GM21737 (cell line): Measurements from ENCODE around the gene RCBTB2.
"Not testable (repeated sequence)": the region's sequence is repeated elsewhere in the genome, so short reads cannot be mapped to it uniquely, and the experiment has no call there.

Source experiments
- ATAC-seq: cut with Tn5 transposase; IDR thresholded peaks from one replicate; pipeline ENCODE4 v1.9.1; 2021; ENCODE audit warnings: mild to moderate bottlenecking, moderate library complexity; ENCODE audit not compliant: unreplicated experiment

The RCBTB2 gene

DNA sequence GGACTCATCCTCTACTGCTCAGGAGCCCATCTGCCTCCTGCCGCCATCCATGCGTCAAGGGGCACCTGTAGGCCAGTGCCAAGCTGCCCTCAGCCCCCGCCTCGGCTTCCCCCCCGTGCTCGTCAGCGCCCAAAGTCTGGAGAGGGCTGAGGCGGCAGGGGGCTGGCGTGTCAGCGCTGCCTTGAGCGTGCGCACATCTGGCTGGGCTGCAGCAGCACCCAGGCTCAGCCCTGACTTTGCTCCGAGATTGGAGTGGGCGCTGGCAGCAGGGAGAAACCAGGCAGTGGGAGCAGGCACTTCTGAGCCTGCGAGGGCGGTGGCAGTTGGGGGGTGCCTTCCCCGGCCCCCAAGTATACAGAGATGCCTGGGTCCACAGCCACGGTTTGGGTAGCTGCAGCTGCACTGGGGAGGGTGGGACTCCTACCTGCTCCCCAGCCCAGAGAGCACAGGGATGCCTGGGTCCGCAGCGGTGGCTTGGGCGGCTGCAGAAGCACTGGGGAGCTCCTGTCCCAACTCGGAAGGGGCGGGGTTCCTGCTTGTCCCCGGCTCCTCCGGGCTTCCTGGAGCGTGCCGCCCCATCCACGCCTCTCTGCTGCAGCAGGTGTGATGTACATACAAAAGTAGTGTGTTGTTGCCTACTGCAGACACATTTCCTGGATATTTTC lies 75.2 kb downstream of the RCBTB2 start:
- no peak for ATAC-seq

DNA sequence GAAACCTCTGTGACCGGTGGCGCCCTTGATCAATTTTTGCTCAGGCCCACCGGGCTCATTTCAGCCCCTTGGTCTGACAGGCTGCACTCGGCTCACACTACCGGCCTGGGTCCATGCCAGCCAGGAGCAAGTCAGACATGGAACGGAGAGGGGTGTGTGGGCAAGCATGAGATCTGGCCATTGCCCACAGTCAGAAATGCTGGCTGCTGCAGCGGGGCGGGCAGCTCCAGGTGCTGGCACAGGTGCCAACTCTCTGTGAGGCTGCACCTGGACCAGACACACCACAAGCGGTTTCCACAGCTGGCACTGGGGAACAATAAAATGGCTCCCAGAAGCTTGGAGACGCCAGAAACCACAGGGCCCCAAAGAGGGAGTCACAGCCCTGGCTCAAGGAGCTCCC lies 76.3 kb downstream of the RCBTB2 start:
- no peak for ATAC-seq

GRCh38 chr13:48451196-48451595 lies 81.7 kb downstream of the RCBTB2 start:
- not testable (repeated sequence) for ATAC-seq

DNA sequence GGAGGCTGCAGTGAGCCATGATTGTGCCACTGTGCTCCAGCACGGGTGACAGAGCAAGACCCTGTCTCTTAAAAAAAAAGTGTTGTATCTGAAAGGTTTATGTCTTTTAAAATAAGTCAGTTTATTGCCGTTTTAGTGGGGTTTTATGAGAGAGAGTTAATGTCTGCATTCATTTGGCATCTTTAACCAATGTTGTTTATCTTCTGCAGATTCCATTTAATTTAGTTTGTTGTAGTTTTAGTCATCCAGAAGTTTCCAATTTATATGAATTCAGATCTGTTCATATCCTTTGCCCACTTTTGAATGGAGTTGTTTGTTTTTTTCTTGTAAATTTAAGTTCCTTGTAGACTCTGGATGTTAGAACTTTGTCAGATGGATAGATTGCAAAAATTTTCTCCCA lies 83.2 kb downstream of the RCBTB2 start:
- no peak for ATAC-seq

- no peak for ATAC-seq
Observed at GRCh38 chr13:48448959-48449614, 83.8 kb downstream of the RCBTB2 start.

DNA sequence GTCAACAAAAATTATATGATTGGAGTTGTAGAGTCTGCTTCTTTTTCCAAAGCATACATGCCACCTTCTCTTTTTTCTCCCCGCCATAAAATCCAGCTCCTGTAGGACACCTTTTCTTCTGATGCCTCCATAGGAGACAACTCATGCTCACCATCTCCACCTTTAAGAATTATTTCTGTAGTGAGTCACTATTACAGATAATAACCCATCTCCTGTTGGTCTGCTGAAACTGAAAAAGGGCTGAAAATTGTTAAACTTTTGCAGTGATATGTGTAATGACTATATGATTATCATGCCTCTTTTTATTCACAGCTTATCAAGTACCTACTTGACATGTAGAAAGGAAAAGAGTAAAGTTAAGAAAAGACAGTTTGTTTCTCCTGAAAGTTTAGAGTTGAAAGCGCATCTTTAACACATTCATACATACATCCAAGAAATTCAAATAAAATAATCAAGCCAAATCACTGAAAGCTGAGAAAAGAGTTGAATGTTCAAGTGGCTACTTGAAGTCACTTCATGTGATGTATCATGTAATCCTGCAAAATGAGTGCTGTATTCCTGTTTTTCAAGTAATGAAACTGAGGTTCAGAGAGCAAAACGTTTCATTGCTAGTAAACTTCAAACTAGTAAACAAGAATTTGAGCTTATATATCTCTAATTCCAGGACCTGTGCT lies 84.5 kb downstream of the RCBTB2 start:
- no peak for ATAC-seq

GRCh38 chr13:48446464-48446863 lies 86.4 kb downstream of the RCBTB2 start:
- ATAC-seq: no peak

DNA sequence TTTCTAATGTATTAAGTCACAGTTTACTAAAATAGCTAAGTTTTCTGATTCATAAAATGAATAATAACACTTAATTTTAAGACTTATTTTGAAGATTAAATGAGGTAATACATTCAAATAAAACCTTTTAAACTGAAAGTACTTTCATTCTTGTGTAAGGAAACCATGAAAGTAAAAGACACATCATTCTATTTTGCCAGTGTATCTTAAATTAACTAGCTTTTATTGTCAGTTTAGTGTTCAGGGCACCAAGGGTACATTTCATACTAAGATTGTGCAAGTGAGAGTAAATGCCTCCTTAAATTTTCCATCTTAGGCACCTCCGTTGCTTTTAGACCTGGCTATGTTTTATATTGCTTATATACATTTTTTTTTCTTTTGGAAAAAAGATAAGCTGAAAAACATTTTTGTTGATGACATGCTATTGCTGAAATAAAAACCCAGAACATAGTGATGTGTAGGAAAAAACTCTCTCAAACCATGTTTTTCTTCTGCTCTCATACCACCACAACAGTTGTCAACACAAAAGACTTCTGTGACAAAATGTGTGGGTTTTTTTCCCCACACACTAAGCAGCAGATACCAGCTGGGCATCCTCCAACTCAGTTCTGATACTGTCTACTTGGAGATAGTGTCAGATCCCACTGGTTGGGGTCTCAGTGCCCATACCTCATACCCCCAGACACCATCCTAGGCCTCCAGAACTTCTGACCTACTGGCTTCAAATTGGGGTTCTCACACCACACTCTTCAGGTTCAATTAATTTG lies 89.3 kb downstream of the RCBTB2 start:
- ATAC-seq: no peak
